Cerebellar cortex (tissue), 1 donor: Measurements from ENCODE around the gene CYP19A1.
"Not testable (repeated sequence)": the region's sequence is repeated elsewhere in the genome, so short reads cannot be mapped to it uniquely, and the experiment has no call there.

ENCODE experiments used
- DNase-seq: peaks from one replicate; pipeline ENCODE4 v3.0.0-alpha.2; 2015; ENCODE audit warnings: low spot score

Gene CYP19A1

GRCh38 chr15:51298620-51299019, 39.8 kb downstream of the CYP19A1 start:
- DNase-seq: no peak

GRCh38 chr15:51290720-51291119, 47.7 kb downstream of the CYP19A1 start:
- no peak for DNase-seq

- DNase-seq: no peak
Measured at GRCh38 chr15:51289290-51289689, 49.1 kb downstream of the CYP19A1 start.

DNA sequence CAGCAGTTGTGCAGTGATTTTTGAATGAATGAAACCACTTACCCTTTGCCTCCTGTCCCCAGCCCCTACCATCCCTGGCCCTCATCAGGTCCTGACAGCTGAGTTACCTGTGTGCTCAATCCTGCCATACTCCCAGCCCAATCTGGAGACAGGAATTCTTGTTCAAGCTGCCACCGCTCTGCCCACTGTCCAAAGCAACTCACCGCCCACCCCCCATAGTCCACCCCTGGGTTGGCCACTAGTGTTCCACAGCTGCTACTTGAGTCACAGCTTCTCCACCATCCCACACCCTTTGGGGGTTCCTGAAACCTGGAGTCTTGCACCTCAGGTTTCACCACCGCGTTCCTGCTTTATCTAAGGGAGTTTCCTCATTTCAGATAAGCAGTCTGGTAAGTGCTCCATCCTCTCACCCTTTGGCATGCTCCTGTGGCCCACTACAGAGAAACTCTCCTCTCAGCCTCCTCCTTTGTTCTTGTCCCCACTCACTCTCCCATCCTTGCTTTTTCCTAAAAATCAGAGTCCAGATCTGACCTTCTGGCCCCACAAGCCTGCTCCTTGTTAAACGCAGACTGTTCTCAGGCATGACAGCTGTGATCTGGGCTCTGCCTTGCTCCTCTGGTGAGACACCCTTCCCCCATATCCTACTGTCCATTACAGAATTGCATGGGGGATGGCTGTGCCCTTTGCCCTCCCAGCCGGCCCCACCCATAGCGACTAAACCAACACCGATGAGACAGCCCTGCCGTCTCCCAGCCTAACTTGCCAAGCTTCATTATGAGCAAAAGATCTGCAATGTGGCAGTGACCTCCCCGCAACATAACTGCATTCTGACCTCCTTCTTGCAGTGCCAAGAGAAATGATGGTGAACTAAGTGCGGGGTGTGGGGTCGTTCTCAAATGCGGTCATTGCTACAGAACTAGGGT, 50.0 kb downstream of the CYP19A1 start:
- DNase-seq: no peak

GRCh38 chr15:51286816-51287215, 51.6 kb downstream of the CYP19A1 start:
- DNase-seq: no peak

- no peak for DNase-seq
Measured at GRCh38 chr15:51285399-51285798, 53.0 kb downstream of the CYP19A1 start.

DNA sequence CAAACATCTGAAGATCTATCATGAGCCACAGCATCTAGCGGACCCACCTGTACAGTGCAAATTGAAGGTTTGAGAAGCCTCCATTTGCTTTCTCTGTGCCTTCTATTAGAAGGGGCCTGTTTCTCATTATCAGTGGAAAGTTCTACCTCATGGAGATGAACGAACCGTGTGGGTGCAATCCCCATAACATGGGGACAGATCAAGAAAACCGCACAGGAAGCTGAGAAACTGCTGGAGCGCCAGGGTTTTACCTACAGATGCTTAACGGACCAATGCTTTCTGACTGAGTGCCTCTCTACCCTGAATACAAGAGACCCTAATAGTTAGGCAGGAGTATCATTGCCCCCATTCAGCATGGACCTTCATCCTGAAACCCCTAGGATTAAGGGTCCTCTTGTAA, 53.5 kb downstream of the CYP19A1 start:
- no peak for DNase-seq

- DNase-seq: no peak
Measured at GRCh38 chr15:51283026-51283425, 55.4 kb downstream of the CYP19A1 start.

GRCh38 chr15:51282241-51282640, 56.2 kb downstream of the CYP19A1 start:
- DNase-seq: not testable (repeated sequence)

- peak; percentile 31 for DNase-seq
Measured at GRCh38 chr15:51281368-51281967, 56.9 kb downstream of the CYP19A1 start.

- DNase-seq: no peak
Measured at GRCh38 chr15:51280838-51281237, 57.6 kb downstream of the CYP19A1 start.

- no peak for DNase-seq
Measured at GRCh38 chr15:51279391-51279790, 59.0 kb downstream of the CYP19A1 start.

DNA sequence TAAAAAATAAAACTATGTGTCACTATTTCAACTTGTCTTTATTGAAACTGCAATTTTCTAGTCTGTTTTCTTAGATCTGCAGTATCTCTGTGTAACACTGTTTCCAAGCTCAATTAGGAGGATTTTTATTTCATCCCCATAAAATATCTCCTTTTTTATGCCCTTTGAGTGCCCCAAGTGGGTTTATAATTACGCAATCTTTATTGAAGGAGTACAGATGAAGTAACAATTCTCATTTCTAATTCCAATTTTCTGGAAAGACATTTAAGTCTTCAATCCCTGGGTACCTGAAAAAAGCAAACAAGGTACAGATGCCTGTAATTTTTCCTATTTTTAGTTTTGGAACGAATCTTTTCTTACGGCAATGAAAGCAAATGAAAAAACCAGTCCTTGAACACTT, 61.3 kb downstream of the CYP19A1 start:
- no peak for DNase-seq

- DNase-seq: no peak
Measured at GRCh38 chr15:51274956-51275355, 63.4 kb downstream of the CYP19A1 start.

GRCh38 chr15:51270706-51271105, 67.7 kb downstream of the CYP19A1 start:
- no peak for DNase-seq

DNA sequence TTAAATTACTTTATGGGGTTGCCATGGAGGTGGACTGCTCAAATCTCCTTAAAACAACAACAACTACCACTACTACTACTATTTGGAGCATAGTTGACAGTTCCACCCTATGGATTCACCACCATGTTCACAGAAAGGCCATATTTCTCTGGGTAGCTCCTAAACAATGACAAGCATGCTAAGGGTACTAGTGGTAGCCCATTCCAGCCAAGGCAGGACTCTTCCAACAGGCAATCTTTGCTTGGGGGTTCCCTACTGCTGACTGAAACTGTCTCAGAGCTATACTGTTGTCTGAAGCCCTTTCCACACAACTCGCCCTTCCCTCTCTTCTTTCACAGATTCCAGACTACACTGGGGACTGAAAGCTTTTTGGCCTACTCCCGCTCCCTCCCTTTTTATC, 68.9 kb downstream of the CYP19A1 start:
- no peak for DNase-seq

DNA sequence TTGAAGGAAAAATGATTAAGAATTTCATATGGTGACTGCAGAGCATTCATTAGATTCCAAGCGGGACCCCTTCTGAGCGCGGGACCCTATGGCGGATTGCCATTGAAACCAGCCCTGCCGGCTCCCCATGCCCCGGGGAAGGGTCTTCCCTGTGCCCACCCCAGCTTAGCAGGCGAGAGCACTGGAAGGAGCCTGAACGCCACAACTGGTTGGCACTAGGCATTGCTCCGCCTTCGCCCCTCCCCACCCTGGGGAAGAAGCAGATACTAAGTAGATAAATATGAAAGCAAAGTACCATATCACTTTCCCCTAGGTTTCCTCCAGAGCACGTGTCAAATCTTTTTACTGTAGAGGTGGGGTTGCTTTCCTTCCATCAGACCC, 70.7 kb downstream of the CYP19A1 start:
- no peak for DNase-seq

DNA sequence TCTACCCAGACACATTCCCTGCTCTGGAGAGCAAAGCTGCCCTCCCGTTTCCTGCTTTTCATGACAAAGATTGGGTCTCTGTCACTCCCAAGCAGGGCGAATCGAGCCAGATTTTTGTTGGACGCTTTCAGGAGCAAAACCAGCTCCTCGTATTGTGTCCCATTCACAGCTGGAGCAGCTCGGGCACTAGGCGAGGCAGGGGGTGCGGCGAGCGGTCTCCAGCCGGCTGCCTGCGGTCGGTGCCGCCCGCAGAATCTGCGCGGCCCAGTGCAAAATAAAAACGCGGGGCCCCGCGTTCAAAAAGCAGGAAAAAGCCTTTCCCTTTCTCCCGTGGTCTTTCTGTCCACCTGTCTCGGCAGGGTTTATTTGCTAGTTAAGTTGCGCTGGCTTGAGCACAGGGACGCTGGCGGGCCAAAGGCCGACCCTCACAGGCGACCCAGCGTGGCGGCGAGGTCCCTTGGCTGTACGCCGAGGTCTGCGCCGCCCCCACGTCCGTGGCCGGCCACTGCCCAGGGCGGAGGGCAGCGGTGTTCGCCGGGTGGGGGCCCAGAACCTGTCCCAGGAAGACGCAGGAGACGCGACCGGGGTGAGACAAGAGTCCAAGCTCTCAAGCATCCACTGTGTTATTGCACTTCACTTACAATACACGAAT, 71.2 kb downstream of the CYP19A1 start:
- no peak for DNase-seq

DNA sequence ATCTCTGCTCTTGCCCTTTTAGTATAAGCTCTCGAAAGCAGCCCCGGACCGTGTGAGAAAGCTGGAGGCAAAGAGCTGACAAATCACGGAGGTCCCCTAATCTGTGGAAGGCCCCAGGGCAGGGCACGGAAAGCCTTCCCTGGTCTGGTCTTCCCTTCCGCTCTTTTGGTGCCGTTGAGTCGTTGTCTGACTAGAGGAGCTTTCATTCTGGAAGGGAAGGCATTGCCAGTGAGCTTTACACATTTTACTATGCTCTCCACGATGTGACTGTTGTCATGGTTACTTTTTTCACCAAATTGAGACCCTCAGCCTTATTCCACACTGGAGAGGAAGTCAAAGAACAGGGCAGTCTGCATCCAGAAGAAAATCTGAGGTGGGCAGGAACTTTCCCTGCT, 71.7 kb downstream of the CYP19A1 start:
- DNase-seq: no peak

GRCh38 chr15:51265037-51265555, 73.3 kb downstream of the CYP19A1 start:
- DNase-seq: no peak

GRCh38 chr15:51263726-51264125, 74.7 kb downstream of the CYP19A1 start:
- DNase-seq: no peak

DNA sequence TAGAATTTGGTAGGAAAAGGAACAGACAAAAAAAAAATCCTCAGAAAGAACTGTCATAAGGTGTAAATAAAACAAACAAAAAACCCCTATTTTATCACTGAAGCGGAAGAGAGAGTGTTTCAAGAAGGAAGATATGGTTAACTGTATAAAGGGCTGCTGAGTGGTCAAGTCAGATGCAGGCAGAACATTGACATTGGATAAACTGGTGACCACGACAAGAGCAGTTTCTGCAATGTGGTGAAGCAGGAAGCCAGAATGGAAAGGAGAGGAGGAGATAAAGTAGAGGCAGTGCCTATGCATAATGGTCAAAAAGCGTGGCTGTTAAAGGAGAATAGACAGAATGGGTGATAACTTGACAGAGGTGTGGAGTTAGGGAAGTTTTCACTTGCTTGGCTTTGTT, 75.3 kb downstream of the CYP19A1 start:
- no peak for DNase-seq

- no peak for DNase-seq
Measured at GRCh38 chr15:51262463-51262862, 75.9 kb downstream of the CYP19A1 start.
